GM21619 (cell line): Measurements from ENCODE around the gene ATG4B.

Experiments used
- ATAC-seq: cut with Tn5 transposase; IDR thresholded peaks from one replicate; pipeline ENCODE4 v1.9.1; 2021; ENCODE audit not compliant: unreplicated experiment

The ATG4B gene

DNA sequence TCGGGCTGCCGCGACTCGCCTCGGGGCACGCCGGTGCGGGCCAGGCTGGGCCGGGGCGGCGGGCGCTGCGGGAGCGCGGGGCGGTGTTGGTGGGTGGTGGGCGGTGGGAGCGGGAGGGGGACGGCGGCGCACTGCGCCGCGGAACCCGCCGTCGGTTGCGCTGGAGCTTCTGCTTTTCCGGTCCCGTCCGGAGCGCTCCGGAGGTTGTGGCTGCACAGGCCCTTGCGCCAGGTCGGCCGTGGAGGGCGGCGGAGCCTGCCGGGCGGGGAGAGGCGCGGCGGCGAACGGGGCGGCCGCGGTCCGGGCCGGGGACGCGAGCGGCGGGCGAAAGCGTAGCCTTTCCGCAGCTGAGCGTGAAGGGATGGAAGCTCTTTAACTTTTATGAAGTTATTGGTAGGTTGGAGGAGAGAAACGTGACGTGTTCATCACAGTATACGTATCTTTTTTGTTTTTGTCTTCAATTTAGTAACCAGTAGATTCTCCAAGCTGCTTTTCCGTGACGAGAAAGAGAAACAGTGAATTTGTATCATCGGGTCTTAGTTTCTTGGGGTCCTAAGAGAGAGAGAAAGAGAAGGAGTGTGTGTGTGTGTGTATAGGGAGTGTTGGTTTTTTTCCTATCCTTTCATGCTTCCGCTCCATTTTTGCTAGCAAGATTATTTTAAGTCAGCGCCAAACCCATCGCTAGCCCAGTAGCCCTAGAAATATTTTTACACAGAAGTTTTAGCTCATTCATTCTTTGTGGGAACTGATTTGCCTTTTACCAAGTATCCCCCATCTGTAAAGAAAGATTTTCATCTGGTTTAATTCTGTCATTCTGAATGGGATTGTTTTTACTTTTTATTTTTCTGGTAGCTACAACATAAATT, 535 bp downstream of the ATG4B start:
- ATAC-seq = no peak

DNA sequence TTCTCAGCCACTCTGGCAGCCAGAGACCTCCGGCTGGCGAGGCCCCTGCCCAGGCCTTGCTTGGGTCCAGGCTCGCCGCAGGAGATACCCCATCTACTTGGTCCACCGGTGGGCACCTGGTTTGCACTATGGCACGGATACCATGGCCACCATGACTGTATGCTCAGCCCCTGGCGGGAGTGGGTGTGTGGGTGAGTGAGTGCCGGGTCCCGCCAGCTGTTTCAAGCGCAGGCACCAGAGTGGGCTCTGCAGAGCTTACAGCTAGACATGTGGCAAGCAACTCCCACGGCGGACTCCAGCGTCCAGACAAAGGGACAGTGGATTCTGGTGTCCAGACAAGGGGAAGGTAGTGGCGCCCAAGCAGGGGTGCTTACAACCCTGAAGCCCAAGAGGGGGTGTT, 1.4 kb downstream of the ATG4B start:
- ATAC-seq = no peak

- no peak for ATAC-seq
Observed at GRCh38 chr2:241639385-241639784, 1.9 kb downstream of the ATG4B start.

- no peak for ATAC-seq
Observed at GRCh38 chr2:241640165-241640795, 2.8 kb downstream of the ATG4B start.

DNA sequence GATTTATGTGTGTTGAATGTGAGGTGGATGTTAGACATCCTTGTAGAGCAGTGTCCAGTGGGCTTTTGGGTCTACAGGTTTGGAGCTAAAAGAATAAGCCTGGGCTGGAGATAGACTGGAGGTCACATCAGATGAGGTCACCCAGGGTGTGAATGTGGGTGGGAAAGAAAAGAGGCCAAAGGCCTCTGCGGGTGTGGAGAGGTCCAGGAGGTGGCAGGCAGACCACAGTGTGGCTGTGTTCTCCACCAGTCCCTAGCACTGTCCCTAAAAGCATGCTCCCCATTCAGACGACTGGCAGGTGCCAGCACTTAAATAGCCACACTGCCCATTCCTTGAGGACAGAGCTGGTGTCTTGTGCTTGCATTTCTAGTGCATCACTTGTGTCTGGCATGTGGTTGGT, 4.1 kb downstream of the ATG4B start:
- no peak for ATAC-seq

- ATAC-seq = no peak
Observed at GRCh38 chr2:241645056-241645914, 7.8 kb downstream of the ATG4B start.

- ATAC-seq = no peak
Observed at GRCh38 chr2:241645915-241646645, 8.6 kb downstream of the ATG4B start.

- no peak for ATAC-seq
Observed at GRCh38 chr2:241648453-241648852, 11.0 kb downstream of the ATG4B start.

DNA sequence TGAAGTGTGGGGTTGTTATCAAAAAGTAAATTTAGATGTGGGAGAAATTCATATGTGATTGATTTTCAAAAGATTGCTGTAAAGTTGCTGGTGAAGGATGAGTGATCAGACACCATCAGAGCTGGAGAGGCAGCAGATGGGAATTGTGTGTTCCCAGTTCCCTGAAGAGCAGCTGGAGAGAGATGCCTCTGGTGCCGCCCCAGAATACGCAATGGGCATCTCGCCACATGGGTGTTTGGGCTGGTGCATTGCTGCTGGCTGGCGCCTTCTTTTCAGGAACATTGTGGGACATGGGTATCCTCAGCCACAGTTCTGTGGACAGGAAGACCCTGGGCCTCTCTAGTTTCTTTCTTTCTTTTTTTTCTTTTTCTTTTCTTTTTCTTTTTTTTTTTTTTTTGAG, 11.9 kb downstream of the ATG4B start:
- ATAC-seq = no peak

DNA sequence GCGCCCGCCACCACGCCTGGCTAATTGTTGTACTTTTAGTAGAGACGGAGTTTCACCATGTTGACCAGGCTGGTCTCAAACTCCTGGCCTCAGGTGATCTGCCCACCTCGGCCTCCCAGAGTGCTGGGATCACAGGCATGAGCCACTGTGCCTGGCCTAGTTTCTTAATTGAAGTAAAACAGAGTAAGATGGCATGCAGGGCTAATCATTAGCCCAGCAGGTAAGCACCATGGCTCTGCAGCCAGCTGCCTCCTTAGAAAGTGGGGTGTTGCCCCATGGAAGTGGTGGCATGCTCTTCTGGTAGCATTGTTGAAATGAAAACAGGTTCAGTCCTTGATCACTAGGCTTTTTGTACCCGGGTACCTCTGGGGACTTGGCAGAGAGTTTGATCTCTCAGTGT, 12.4 kb downstream of the ATG4B start:
- no peak for ATAC-seq

GRCh38 chr2:241652142-241652541, 14.6 kb downstream of the ATG4B start:
- ATAC-seq = no peak

DNA sequence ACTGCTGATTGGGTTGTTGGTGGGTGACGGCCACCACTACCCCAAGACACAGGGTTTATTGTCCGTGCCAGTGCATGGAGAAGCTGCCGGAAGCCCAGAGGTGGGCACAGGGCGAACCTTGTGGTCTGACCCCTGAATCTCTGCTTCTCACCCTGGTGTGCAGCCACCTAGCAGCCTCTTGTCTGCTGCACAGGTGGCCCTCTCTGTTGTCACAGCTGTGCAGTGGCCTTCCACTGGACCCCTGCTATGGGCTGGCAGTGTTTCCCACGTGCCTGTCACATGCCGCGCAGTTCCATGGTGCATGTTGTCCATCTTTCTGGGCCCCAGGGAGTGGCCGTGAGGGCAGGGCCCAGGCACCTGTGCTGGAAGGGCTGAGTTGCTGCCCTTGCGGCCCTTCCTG, 15.2 kb downstream of the ATG4B start:
- no peak for ATAC-seq

- ATAC-seq = no peak
Observed at GRCh38 chr2:241653210-241653750, 15.8 kb downstream of the ATG4B start.

GRCh38 chr2:241654551-241654950, 17.1 kb downstream of the ATG4B start:
- ATAC-seq = no peak

DNA sequence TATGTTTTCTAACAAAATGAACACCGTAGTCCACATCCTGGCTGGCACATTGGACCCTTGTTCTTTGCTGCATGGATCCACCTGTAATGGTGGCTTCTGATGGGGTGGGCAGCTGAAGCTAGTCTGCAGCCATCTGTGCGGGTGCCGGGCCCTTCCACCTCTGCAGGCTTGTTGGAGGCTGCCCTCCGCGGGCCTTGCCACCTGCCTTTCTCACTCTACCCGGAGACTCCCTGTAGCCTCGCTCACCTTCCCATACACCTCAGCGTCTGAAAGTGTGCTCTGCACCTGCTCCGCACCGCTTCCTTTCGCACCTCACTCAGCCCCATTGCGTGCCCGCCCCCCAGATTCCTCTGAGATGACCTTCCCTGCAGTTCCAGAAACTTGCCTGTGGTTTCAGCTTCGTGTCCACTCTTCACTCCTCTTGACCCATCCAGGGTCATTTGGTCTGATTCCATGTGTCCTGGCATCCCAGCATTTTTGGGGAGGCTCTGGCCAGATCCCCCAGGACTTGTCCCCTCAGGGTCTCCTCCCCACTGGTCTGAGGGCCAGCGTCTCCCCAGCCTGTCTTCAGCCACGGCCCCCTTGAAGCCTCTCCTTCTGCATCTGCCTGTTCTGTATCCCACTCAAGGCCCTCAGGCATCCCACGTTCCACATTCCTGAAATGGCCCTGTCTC, 18.2 kb downstream of the ATG4B start:
- ATAC-seq = no peak

DNA sequence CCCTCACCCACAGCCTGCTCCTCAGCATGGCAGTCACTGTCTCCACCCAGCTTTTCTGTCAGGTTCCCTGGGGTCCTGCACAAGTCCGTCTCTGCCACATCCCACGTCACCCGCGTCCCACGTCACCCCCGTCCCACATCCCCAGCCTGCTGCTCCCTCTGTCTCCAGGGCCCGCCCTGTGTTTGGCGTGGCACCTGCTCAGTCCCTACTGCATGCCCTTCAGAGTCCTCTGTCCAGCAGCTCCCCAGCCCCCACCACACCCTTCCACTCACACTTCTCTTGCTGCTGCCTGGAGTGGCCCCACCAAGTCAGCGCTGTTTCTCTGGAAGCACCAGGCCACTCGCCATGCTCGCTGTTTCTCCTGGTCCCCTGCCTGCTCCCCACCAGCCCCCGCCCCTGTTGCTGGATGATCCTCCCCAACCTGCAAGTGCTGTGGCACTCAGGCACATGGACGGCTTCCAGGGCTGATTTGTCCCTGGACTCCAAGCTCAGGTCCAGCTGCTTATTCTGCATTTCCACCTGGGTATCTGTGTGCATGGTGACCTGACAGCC, 18.8 kb downstream of the ATG4B start:
- ATAC-seq = no peak

GRCh38 chr2:241657786-241658254, 20.3 kb downstream of the ATG4B start:
- no peak for ATAC-seq

GRCh38 chr2:241658296-241658695, 20.8 kb downstream of the ATG4B start:
- ATAC-seq = no peak

DNA sequence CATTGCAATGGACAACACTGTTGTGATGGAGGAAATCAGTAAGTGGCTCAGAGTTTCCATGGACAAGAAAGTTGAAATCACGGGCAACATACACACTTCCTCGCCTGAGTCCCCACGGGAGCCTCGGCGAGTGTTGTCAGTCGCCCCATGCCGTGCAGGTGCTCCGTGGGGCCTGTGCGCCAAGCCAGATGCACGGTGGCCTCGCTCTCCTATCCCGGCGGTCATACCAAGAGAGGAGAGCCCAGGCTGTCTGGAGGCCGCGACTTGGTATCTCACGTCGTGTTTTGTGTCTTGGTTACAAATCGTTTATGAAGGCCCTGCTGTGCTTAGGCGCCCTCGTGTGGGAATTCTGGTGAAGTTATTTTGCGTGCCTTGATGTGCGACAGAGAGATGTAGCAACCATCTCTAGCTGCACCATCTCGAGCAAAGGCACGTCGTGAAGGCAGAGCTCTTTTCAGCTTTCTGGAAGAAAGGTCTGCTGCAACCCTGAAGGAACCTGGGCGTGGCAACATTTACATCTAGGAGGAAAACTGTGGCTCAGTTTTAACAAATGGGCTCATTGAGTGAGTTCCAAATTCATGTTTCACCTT, 21.8 kb downstream of the ATG4B start:
- ATAC-seq = no peak
